HG03439 (cell line): ENCODE measurements around the gene SLC24A3.
"Not testable (repeated sequence)": the region's sequence is repeated elsewhere in the genome, so short reads cannot be mapped to it uniquely, and the experiment has no call there.

Source experiments
- ATAC-seq: cut with Tn5 transposase; IDR thresholded peaks from one replicate; pipeline ENCODE4 v1.9.1; 2021; ENCODE audit warnings: mild to moderate bottlenecking, moderate library complexity; ENCODE audit not compliant: unreplicated experiment

Gene SLC24A3

GRCh38 chr20:19727251-19727847, 514.9 kb downstream of the SLC24A3 start:
- ATAC-seq: no peak

DNA sequence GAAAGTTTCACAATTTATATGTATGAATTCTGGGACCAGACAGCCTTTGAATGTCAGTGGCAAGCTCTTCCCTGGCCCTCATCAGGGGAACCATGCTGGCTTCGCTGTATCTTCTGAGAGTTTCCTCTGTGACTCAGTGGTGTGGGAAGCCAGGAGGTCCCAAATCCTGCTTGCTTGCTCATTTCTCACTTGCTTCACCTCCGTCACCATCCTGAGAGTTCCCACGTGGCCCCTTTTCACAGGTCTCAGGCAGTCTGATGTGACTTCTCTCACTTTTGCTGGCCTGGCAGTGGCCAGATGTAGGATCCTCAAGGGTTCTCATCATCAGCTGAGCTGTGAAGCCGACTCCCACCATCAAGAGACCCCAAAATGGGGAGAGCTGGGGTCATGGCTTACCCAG, 517.2 kb downstream of the SLC24A3 start:
- no peak for ATAC-seq

- ATAC-seq: no peak
These were observed 518.3 kb downstream of the SLC24A3 start for GRCh38 chr20:19730706-19731105.

DNA sequence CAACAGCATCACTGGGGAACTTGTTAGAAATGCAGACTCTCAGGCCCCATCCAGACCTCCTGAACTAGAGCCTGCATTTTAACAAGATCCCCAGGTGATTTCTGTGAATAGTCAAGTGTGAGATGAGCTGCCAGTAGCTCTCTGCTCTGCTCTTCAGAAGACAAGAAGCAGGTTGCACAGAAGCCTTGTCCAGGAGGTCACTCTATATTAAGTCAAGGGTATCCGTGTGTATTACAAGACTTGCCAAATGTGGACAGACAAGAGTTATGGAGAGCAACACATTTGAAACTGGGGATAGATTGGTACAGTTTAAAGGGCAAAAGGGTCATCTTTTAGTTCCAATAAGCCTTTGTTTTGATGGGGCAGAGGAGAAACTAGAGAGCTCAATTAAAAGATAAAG, 522.4 kb downstream of the SLC24A3 start:
- ATAC-seq: no peak

- ATAC-seq: no peak
These were observed 523.0 kb downstream of the SLC24A3 start for GRCh38 chr20:19735446-19735845.

GRCh38 chr20:19737025-19737424, 524.6 kb downstream of the SLC24A3 start:
- no peak for ATAC-seq

- no peak for ATAC-seq
These were observed 526.5 kb downstream of the SLC24A3 start for GRCh38 chr20:19738951-19739350.

- ATAC-seq: no peak
These were observed 526.9 kb downstream of the SLC24A3 start for GRCh38 chr20:19739351-19739750.

GRCh38 chr20:19740512-19740911, 528.1 kb downstream of the SLC24A3 start:
- ATAC-seq: no peak

GRCh38 chr20:19741924-19742323, 529.5 kb downstream of the SLC24A3 start:
- no peak for ATAC-seq

GRCh38 chr20:19742974-19743639, 530.7 kb downstream of the SLC24A3 start:
- no peak for ATAC-seq

DNA sequence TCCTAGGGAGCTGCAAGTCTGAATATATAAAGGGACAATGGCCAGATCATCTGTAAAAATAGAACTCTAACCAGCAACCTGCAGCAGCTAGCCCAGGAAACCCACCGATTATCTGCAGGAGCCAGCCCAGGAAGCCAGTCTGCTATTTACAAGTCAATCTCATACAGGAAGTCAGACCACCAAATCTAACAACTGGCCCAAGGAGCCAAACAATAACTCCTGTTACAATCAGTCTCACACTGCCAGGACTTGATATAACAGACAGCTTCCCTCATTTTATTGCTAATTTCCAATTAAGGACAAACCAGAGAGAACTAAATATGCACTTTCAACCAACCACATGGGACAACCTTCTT, 531.2 kb downstream of the SLC24A3 start:
- ATAC-seq: no peak

DNA sequence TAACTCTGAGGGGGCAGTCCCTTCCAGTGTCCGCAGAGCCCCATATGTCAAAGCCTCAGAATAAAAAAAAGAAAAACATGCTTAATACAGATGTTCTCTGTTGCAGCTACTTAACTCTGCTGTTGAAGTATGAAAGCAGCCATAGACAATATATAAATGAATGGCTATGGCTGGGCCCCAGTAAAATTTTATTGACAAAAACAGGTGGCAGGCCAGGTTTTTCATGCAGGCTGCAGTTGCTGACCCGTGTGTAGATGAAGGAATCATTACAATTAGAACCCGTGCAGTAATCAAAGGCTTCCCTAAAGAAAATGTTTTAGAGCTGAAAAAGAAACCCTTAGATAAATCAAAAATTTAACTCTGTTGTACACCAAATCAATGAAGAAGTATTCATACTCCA, 532.7 kb downstream of the SLC24A3 start:
- no peak for ATAC-seq

- ATAC-seq: no peak
These were observed 533.1 kb downstream of the SLC24A3 start for GRCh38 chr20:19745584-19745983.

DNA sequence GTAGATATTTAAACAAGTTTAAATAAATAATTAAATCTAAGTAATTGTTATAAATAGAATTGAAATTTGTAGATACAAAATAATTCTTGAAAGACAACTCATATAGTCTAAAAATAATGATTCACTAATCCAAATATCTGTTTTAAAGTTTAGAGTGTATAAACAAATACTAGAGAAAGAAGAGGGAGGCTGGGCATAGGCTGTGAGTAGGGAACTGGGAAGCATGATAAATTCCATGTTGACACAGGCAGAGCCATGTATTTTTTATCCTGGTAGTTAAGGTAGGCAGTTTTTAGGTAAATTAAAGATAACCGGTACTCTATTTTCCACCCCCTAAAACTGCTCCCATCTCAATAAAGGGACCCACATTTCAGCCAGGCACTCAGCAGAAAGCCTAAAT, 534.0 kb downstream of the SLC24A3 start:
- no peak for ATAC-seq

DNA sequence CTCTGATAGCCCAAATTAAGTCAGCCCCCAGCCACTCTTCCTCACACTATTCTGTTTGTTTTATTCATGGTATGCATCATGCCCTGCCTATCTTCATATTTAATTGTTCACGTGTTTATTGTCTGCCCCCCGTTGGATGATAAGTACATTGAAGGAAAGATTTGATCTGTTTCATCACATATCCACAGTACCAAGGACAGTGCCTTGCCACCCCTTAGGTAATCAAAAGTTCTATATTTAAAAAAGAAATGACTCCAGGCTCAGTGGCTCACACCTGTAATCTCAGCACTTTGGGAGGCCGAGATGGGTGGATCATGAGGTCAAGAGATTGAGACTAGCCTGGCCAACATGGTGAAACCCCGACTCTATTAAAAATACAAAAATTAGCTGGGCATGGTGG, 535.5 kb downstream of the SLC24A3 start:
- no peak for ATAC-seq

DNA sequence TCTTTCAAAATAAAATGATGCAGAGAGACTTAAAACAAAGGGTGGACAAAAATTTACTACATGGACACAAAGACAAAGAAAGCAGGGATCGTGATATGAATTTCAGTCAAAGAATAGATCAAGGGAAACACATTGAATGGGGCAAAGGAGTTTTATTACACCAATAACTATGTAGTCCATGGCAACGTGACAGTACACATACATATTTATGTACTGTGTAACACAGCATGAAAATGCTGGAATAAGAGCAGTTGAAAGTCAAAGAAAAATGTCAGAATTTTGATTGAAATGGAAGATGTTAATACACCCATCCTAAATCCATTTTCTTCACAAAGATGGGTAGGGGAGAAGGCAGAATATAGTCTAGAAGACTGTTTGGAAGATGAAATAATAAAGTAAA, 536.2 kb downstream of the SLC24A3 start:
- ATAC-seq: no peak

DNA sequence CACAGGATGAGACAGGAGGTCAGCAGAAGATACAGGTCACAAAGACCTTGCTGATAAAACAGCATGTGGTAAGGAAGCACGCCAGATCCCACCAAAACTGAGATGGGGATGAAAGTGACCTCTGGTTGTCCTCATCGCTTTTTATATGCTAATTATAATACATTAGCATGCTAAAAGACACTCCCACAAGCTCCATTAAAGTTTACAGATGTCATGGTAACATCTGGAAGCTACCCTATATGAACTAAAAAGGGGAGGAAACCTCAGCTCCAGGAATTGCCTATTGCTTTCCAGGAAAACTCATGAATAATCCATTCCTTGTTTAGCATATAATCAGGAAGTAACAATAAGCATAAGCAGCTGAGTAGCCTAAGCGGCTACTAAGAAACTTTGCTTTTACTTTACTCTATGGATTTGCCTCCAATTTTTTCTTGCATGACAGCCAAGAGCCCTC, 537.2 kb downstream of the SLC24A3 start:
- no peak for ATAC-seq

GRCh38 chr20:19750101-19750606, 537.7 kb downstream of the SLC24A3 start:
- no peak for ATAC-seq

- no peak for ATAC-seq
These were observed 538.6 kb downstream of the SLC24A3 start for GRCh38 chr20:19750907-19751636.

- ATAC-seq: not testable (repeated sequence)
These were observed 541.8 kb downstream of the SLC24A3 start for GRCh38 chr20:19754201-19754600.
